Amygdala (tissue), 56 donors: Measurements from ENCODE around the gene C7.

Experiments used
- DNase-seq, 56 donors: peaks; one replicate each; lab custom pipeline; 2025; lab: John Stamatoyannopoulos, UW

The C7 gene

GRCh38 chr5:40915341-40915926, 6.1 kb downstream of the C7 start:
- DNase-seq: no peak

GRCh38 chr5:40916226-40916625, 6.9 kb downstream of the C7 start:
- no peak for DNase-seq

GRCh38 chr5:40928886-40929448, 19.7 kb downstream of the C7 start:
- no peak for DNase-seq

- DNase-seq: no peak
Measured at GRCh38 chr5:40932766-40933165, 23.5 kb downstream of the C7 start.

- DNase-seq: no peak
Measured at GRCh38 chr5:40937075-40937474, 27.8 kb downstream of the C7 start.

- no peak for DNase-seq
Measured at GRCh38 chr5:40939753-40940152, 30.5 kb downstream of the C7 start.

GRCh38 chr5:40945111-40945510, 35.8 kb downstream of the C7 start:
- no peak for DNase-seq

- no peak for DNase-seq
Measured at GRCh38 chr5:40955313-40955712, 46.0 kb downstream of the C7 start.

GRCh38 chr5:40957048-40957447, 47.8 kb downstream of the C7 start:
- DNase-seq: no peak

GRCh38 chr5:40958811-40959210, 49.5 kb downstream of the C7 start:
- DNase-seq: no peak

GRCh38 chr5:40960037-40960436, 50.7 kb downstream of the C7 start:
- DNase-seq: no peak

- no peak for DNase-seq
Measured at GRCh38 chr5:40962207-40962955, 53.1 kb downstream of the C7 start.

- DNase-seq: no peak
Measured at GRCh38 chr5:40972434-40972833, 63.1 kb downstream of the C7 start.

- no peak for DNase-seq
Measured at GRCh38 chr5:40973364-40974004, 64.2 kb downstream of the C7 start.

GRCh38 chr5:40976041-40976440, 66.7 kb downstream of the C7 start:
- no peak for DNase-seq

GRCh38 chr5:40976836-40977235, 67.5 kb downstream of the C7 start:
- no peak for DNase-seq

- no peak for DNase-seq
Measured at GRCh38 chr5:40981420-40981819, 72.1 kb downstream of the C7 start.

GRCh38 chr5:40983781-40984180, 74.5 kb downstream of the C7 start:
- DNase-seq: no peak

GRCh38 chr5:40984884-40985283, 75.6 kb downstream of the C7 start:
- DNase-seq: no peak

- DNase-seq: no peak
Measured at GRCh38 chr5:40985501-40985900, 76.2 kb downstream of the C7 start.

GRCh38 chr5:40986666-40987065, 77.4 kb downstream of the C7 start:
- no peak for DNase-seq

- DNase-seq: no peak
Measured at GRCh38 chr5:40987349-40987748, 78.1 kb downstream of the C7 start.
